ENCODE results near the gene CEACAM21.

- TF ChIP-seq FOSL2 (IDR thresholded peaks at IDR 0.05; ENCODE audit: borderline replicate concordance, low read depth) (no peak), CTCF (IDR thresholded peaks at IDR 0.05) (no peak), EP300 (IDR thresholded peaks at IDR 0.05; ENCODE audit: borderline replicate concordance in 1 of 2, low read depth in 1 of 2, low read length in 1 of 2) (no peak), GABPA (IDR thresholded peaks at IDR 0.05; ENCODE audit: low read depth) (no peak)
Observed at GRCh38 chr19:41601771-41602170, 25.8 kb downstream of the CEACAM21 start.
